GM23338 (cell line): ENCODE measurements around the gene LZTS3. TPM values are rescaled to one million over a fixed set of nuclear protein-coding genes. Genes with fewer than 3 reads are reported as not detected.

Experiments
- ATAC-seq: fragments of 200-7000 bp; cut with Tn5 transposase; 3 replicates; pipeline ENCODE4 v1.9.1; 2020
- DNase-seq: peaks from one replicate; pipeline ENCODE4 v3.0.0-alpha.2; 2015; ENCODE audit warnings: low spot score
- H2AFZ ChIP-seq: fragments of 200-600 bp; sonication (generic); 2 replicates; pipeline ENCODE4 v1.8.0; 2016; ENCODE audit warnings: antibody characterized with exemption, mild to moderate bottlenecking, moderate library complexity
- H3F3A ChIP-seq: fragments of 200-600 bp; sonication (generic); replicated peaks from 2 replicates; pipeline ENCODE4 v1.8.0; 2017; ENCODE audit warnings: antibody characterized with exemption, mixed run types, low read depth
- H3K27ac ChIP-seq: fragments of 200-600 bp; sonication (generic); 2 replicates; pipeline ENCODE4 v1.6.1; 2016; ENCODE audit warnings: low read depth
- H3K27me3 ChIP-seq: fragments of 200-600 bp; sonication (generic); 2 replicates; pipeline ENCODE4 v1.8.0; 2016; ENCODE audit warnings: mild to moderate bottlenecking, mixed run types, moderate library complexity; ENCODE audit not compliant: insufficient read depth
- H3K36me3 ChIP-seq: fragments of 200-600 bp; sonication (generic); 2 replicates; pipeline ENCODE4 v1.8.0; 2016; ENCODE audit warnings: mild to moderate bottlenecking; ENCODE audit not compliant: insufficient read depth
- H3K4me1 ChIP-seq: fragments of 200-600 bp; sonication (generic); 2 replicates; pipeline ENCODE4 v1.8.0; 2016; ENCODE audit warnings: mild to moderate bottlenecking, moderate library complexity; ENCODE audit not compliant: insufficient read depth
- H3K4me2 ChIP-seq: fragments of 200-600 bp; sonication (generic); 2 replicates; pipeline ENCODE4 v1.7.1; 2017; ENCODE audit warnings: mixed run types
- H3K4me3 ChIP-seq: fragments of 200-600 bp; sonication (generic); 2 replicates; pipeline ENCODE4 v1.6.1; 2016; ENCODE audit warnings: mixed run types
- H3K79me2 ChIP-seq: fragments of 200-600 bp; sonication (generic); replicated peaks from 2 replicates; pipeline ENCODE4 v1.8.0; 2017; ENCODE audit warnings: mild to moderate bottlenecking; ENCODE audit not compliant: insufficient read depth
- H3K9me2 ChIP-seq: fragments of 200-600 bp; sonication (generic); 2 replicates; pipeline ENCODE4 v1.8.0; 2017; ENCODE audit not compliant: insufficient read depth
- H4K20me1 ChIP-seq: fragments of 200-600 bp; sonication (generic); replicated peaks from 2 replicates; pipeline ENCODE4 v1.8.0; 2017; ENCODE audit warnings: mild to moderate bottlenecking; ENCODE audit not compliant: insufficient read depth
- H3K27ac Mint-ChIP-seq: 2 replicates; pipeline ENCODE4 v1.8.0; 2020; ENCODE audit warnings: inconsistent platforms, mild to moderate bottlenecking, moderate library complexity, mixed read lengths
- H3K27me3 Mint-ChIP-seq: 3 replicates; pipeline ENCODE4 v1.8.0; 2022; ENCODE audit warnings: low read depth, mild to moderate bottlenecking, moderate library complexity, mixed read lengths, inconsistent platforms; ENCODE audit not compliant: insufficient read depth, poor library complexity
- H3K36me3 Mint-ChIP-seq: 3 replicates; pipeline ENCODE4 v1.8.0; 2021; ENCODE audit warnings: low read depth, mild to moderate bottlenecking, inconsistent platforms, moderate library complexity, mixed read lengths
- H3K4me1 Mint-ChIP-seq: 3 replicates; pipeline ENCODE4 v1.8.0; 2020; ENCODE audit warnings: mild to moderate bottlenecking, inconsistent platforms, mixed read lengths
- H3K4me3 Mint-ChIP-seq: 3 replicates; pipeline ENCODE4 v1.8.0; 2021; ENCODE audit warnings: moderate library complexity, mild to moderate bottlenecking, inconsistent platforms, mixed read lengths
- H3K9me3 Mint-ChIP-seq: 3 replicates; pipeline ENCODE4 v1.8.0; 2020; ENCODE audit warnings: moderate library complexity, mild to moderate bottlenecking, inconsistent platforms, mixed read lengths
- CREB1 ChIP-seq: fragments of 250-450 bp; sonication (Bioruptor Pico); IDR thresholded peaks from 2 replicates; pipeline ENCODE4 v1.5.0; 2020; ENCODE audit warnings: low read depth, mild to moderate bottlenecking, moderate library complexity
- ETS1 ChIP-seq: IDR thresholded peaks from 2 replicates; pipeline ENCODE4 v1.6.1; 2016; ENCODE audit warnings: antibody characterized with exemption
- EZH2 ChIP-seq: fragments of 200-600 bp; sonication (generic); IDR thresholded peaks from one replicate; pipeline ENCODE4 v1.8.0; 2017; ENCODE audit warnings: antibody characterized with exemption, mild to moderate bottlenecking, low read depth; ENCODE audit not compliant: unreplicated experiment
- EZH2phosphoT487 ChIP-seq: fragments of 200-600 bp; sonication (generic); IDR thresholded peaks from one replicate; pipeline ENCODE4 v1.8.1; 2018; ENCODE audit warnings: antibody characterized with exemption; ENCODE audit not compliant: unreplicated experiment
- JUNB ChIP-seq: IDR thresholded peaks from one replicate; pipeline ENCODE4 v1.6.1; 2016; ENCODE audit warnings: antibody characterized with exemption; ENCODE audit not compliant: unreplicated experiment
- POLR2AphosphoS5 ChIP-seq: IDR thresholded peaks from 2 replicates; pipeline ENCODE4 v1.6.1; 2016; ENCODE audit warnings: antibody characterized with exemption, low read depth
- ZNF114 ChIP-seq: fragments of 250-450 bp; sonication (Bioruptor Pico); IDR thresholded peaks from 2 replicates; pipeline ENCODE4 v1.5.0; 2020; ENCODE audit warnings: mild to moderate bottlenecking, moderate library complexity
- ZNF462 ChIP-seq: fragments of 250-450 bp; sonication (Bioruptor Pico); IDR thresholded peaks from 2 replicates; pipeline ENCODE4 v1.5.0; 2020; ENCODE audit warnings: mild to moderate bottlenecking, moderate library complexity
- polyA plus RNA-seq: library from polyadenylated mRNA; unstranded; fragments of >200 nt; fragmentation: Nextera tagmentation; extraction: Ambion mirVana; gene quantifications from 2 replicates; pipeline ENCODE4 v1.2.1, GENCODE V29; 2016
- total RNA-seq: library from RNA; depleted of rRNA; stranded (reverse); fragments of >200 nt; shearing (Covaris generic); gene quantifications from 2 replicates; pipeline ENCODE4 v1.2.3, GENCODE V29; 2014
- TF ChIP-seq, protein P1 (sequence below): IDR thresholded peaks from one replicate; pipeline ENCODE4 v1.6.1; 2018; ENCODE audit warnings: antibody characterized with exemption; ENCODE audit not compliant: unreplicated experiment

Gene LZTS3
- total and polyA plus RNA-seq, 2 experiments from 2014 or later, result 9.7 to 40.7 TPM

DNA sequence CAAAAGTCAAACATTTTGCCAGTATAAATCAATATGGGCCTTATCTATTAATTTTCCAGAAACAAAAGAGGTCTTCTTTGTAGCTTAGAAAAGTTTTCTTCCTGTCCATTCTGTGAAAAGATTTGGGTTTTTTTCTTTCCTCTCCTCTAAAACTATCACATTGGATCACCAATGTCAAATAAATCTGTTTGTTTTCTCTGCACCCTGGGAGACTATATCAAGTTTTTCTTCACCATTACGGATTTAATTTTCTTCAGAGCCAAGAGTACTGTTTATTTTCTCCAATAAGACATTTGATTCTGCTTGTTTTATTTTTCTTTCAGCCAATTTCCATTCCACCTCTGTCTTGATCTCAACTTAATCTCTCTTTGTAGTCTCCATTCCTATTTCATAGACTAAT is 1.9 kb upstream of the LZTS3 start (continued):
- no peak for TF ChIP-seq ZNF462 (CRISPR knock-in tag)
- no peak for TF ChIP-seq JUNB
- no peak for TF ChIP-seq CREB1

DNA sequence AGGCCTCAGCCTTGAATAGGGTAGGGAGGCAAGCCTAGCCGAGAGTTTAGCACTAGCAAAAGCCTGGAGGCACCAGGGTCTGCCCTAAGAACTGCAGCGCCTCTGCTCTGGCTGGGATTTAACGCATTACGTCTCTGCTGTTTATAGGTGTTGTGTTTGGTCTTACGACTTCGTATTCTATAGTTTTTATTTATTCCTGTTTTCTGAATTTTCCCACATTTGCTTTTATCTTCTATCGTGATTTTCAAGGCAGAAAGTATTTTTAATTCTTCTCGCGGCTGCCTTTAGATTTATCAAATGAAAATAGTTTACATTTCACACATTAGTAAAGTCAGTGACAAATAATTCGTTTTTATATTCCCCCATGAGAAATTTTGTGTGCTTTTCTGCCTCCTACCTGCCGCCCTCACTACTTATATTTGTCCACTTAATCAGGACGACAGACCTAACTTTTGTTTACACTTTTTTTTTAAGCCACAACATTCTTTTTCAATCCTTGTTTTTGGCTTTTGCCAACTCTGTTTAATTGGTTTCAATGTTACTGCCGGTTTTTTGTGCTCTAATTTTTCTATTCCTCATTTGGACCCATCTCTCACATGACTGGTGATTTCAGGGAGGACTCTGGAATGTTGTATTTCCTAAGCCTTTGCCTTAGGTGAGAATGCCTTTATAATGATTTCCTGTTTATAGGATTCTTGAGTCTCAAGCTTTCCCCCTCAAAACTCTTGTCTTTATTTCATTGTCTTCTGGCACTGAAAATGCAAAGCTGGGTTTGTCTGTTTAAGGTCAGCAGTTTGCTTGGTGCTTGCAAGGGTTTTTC is 1.3 kb upstream of the LZTS3 start:
- H3K27me3 Mint-ChIP-seq, result peaks cover 11% of the 10 kb centered on the region
- Histone ChIP-seq H4K20me1 (peaks cover 3% of the 10 kb centered on the region; the same call in 1 of the 2 replicates), H3F3A (0 out of 2 replicates have a peak, but pooled peaks cover 6% of the 10 kb centered on the region), H3K27me3 (no peaks in the 10 kb centered on the region), H3K27ac (peak overlapping the region; percentile 74), H3K79me2 (peaks cover 15% of the 10 kb centered on the region), H3K4me2 (peak overlapping the region; percentile 85), H3K4me3 (peak overlapping the region; percentile 73), H3K36me3 (no peaks in the 10 kb centered on the region), H3K4me1 (peaks cover 18% of the 10 kb centered on the region; the same call in 1 of the 2 replicates), H3K9me2 (no peaks in the 10 kb centered on the region), H2AFZ (peak overlapping the region; percentile 95)
- H3K9me3 Mint-ChIP-seq, result no peaks in the 10 kb centered on the region; the same call in 2 of the 3 replicates
- H3K27ac Mint-ChIP-seq, result peak overlapping the region; percentile 75
- peaks cover 34% of the 10 kb centered on the region for H3K4me1 Mint-ChIP-seq
- peaks cover 7% of the 10 kb centered on the region; the same call in 1 of the 3 replicates for H3K36me3 Mint-ChIP-seq
- H3K4me3 Mint-ChIP-seq, result peak overlapping the region; percentile 85
- peak; percentile 65 for ATAC-seq
- peak; percentile 86 for DNase-seq
- TF ChIP-seq POLR2AphosphoS5, result no peak
- no peak for TF ChIP-seq EZH2
- TF ChIP-seq JUNB, result no peak
- no peak for TF ChIP-seq EZH2phosphoT487
- TF ChIP-seq, protein P1, sequence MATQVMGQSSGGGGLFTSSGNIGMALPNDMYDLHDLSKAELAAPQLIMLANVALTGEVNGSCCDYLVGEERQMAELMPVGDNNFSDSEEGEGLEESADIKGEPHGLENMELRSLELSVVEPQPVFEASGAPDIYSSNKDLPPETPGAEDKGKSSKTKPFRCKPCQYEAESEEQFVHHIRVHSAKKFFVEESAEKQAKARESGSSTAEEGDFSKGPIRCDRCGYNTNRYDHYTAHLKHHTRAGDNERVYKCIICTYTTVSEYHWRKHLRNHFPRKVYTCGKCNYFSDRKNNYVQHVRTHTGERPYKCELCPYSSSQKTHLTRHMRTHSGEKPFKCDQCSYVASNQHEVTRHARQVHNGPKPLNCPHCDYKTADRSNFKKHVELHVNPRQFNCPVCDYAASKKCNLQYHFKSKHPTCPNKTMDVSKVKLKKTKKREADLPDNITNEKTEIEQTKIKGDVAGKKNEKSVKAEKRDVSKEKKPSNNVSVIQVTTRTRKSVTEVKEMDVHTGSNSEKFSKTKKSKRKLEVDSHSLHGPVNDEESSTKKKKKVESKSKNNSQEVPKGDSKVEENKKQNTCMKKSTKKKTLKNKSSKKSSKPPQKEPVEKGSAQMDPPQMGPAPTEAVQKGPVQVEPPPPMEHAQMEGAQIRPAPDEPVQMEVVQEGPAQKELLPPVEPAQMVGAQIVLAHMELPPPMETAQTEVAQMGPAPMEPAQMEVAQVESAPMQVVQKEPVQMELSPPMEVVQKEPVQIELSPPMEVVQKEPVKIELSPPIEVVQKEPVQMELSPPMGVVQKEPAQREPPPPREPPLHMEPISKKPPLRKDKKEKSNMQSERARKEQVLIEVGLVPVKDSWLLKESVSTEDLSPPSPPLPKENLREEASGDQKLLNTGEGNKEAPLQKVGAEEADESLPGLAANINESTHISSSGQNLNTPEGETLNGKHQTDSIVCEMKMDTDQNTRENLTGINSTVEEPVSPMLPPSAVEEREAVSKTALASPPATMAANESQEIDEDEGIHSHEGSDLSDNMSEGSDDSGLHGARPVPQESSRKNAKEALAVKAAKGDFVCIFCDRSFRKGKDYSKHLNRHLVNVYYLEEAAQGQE, result no peak
- no peak for TF ChIP-seq ETS1
- TF ChIP-seq CREB1, result no peak
- no peak for TF ChIP-seq ZNF114
